ENCODE measurements around the gene INSIG2. TPM values are rescaled to one million over a fixed set of nuclear protein-coding genes. Genes with fewer than 3 reads are reported as not detected.

The INSIG2 gene
- total and polyA plus RNA-seq, 12 donors = 5.1 to 18.2 (median 9.5) TPM

GRCh38 chr2:118145806-118146205, 57.5 kb downstream of the INSIG2 start:
- Histone ChIP-seq H3K4me3 (no peak overlapping the region), H3K4me1 (replicated peaks in 1 of 2) (no peaks in the 10 kb centered on the region), H3K36me3 (replicated peaks in 1 of 2) (no peaks in the 10 kb centered on the region), H3K27me3 (no peaks in the 10 kb centered on the region), H3K9me3 (replicated peaks in 1 of 3) (no peaks in the 10 kb centered on the region), H3K27ac (no peak overlapping the region)
- intact Hi-C loops (cut with DNase I) = no loop called here
- 65 to 85% (median 71%) methylated on average over 6 of the region's 6 CpGs for WGBS, 4 donors
- TF ChIP-seq POLR2A (IDR thresholded peaks at IDR 0.05) (no peak), CTCF (IDR thresholded peaks at IDR 0.05) (no peak)
- DNase-seq = no peak

- no peak for DNase-seq
- 75 to 79% (median 77%) methylated on average over 10 to 11 of the region's 11 CpGs for WGBS, 4 donors
Observed at GRCh38 chr2:118146315-118147283, 58.3 kb downstream of the INSIG2 start.

GRCh38 chr2:118148133-118148532, 59.9 kb downstream of the INSIG2 start:
- no peaks in the 10 kb centered on the region for H3K27me3 ChIP-seq
- no peak overlapping the region for H3K4me3 ChIP-seq
- no peaks in the 10 kb centered on the region for H3K4me1 ChIP-seq (replicated peaks in 1 of 2)
- no peaks in the 10 kb centered on the region for H3K9me3 ChIP-seq (replicated peaks in 1 of 3)
- H3K27ac ChIP-seq = no peak overlapping the region
- no peak for TF ChIP-seq CTCF (IDR thresholded peaks at IDR 0.05)
- TF ChIP-seq POLR2A (IDR thresholded peaks at IDR 0.05) = no peak
- 60 to 92% (median 80%) methylated on average over 1 of the region's 1 CpG for WGBS, 4 donors
- no peak for DNase-seq
- H3K36me3 ChIP-seq (replicated peaks in 1 of 2) = no peaks in the 10 kb centered on the region
- intact Hi-C loops (cut with DNase I) = no loop called here

More at GRCh38 chr2:118146315-118147283, 58.3 kb downstream of the INSIG2 start:
- Histone ChIP-seq H3K27ac (no peak overlapping the region), H3K27me3 (no peaks in the 10 kb centered on the region), H3K4me3 (no peak overlapping the region), H3K4me1 (replicated peaks in 1 of 2) (no peaks in the 10 kb centered on the region), H3K36me3 (replicated peaks in 1 of 2) (no peaks in the 10 kb centered on the region), H3K9me3 (replicated peaks in 1 of 3) (no peaks in the 10 kb centered on the region)
- TF ChIP-seq CTCF (IDR thresholded peaks at IDR 0.05) (no peak), POLR2A (IDR thresholded peaks at IDR 0.05) (no peak)
- intact Hi-C loops (cut with DNase I) = no loop called here

GRCh38 chr2:118148809-118149208, 60.5 kb downstream of the INSIG2 start:
- WGBS, 4 donors = 58 to 64% (median 60%) methylated on average over 3 of the region's 3 CpGs
- intact Hi-C loops (cut with DNase I) = no loop called here

More at GRCh38 chr2:118148809-118149208, 60.5 kb downstream of the INSIG2 start:
- H3K27me3 ChIP-seq = no peaks in the 10 kb centered on the region
- no peaks in the 10 kb centered on the region for H3K36me3 ChIP-seq (replicated peaks in 1 of 2)
- H3K4me1 ChIP-seq (replicated peaks in 1 of 2) = no peaks in the 10 kb centered on the region
- H3K27ac ChIP-seq = no peak overlapping the region
- TF ChIP-seq CTCF (IDR thresholded peaks at IDR 0.05) (peak in 2 of 6 experiments; percentile 11 to 38), POLR2A (IDR thresholded peaks at IDR 0.05) (no peak)
- no peak overlapping the region for H3K4me3 ChIP-seq
- no peak for DNase-seq
- no peaks in the 10 kb centered on the region for H3K9me3 ChIP-seq (replicated peaks in 1 of 3)

Data from adrenal gland (tissue), 12 donors.